CD4-positive, alpha-beta memory T cell (primary cell): ENCODE measurements around the gene INHBE. TPM values are rescaled to one million over a fixed set of nuclear protein-coding genes. Genes with fewer than 3 reads are reported as not detected.

Experiments used
- polyA plus RNA-seq, 2 donors: library from polyadenylated mRNA; unstranded; fragments of 300-500 nt; fragmentation: Illumina TruSeq; gene quantifications; one replicate each; pipeline ENCODE4 v1.2.3, GENCODE V29; 2021
- total RNA-seq, 2 experiments: library from RNA; stranded (reverse); gene quantifications; one replicate each; pipeline ENCODE4 v1.2.3, GENCODE V29; 2021

INHBE gene
- total and polyA plus RNA-seq, 4 experiments from 2014 or later: not detected

Other genes with a start within 250 kb of the INHBE start
- not detected for gene NXPH4, start 238.5 kb upstream of the INHBE start, total RNA-seq
- not detected for gene NXPH4, start 238.5 kb upstream of the INHBE start, polyA plus RNA-seq
- 10 to 100 TPM; 39.8 to 46.1 TPM for gene SHMT2, start 225.6 kb upstream of the INHBE start, total RNA-seq
- 10 to 100 TPM; 42.1 to 44.3 TPM for gene SHMT2, start 225.6 kb upstream of the INHBE start, polyA plus RNA-seq
- gene STAC3, start 204.1 kb upstream of the INHBE start, total RNA-seq: 1 to 10 TPM; 2.7 to 3.0 TPM
- gene STAC3, start 204.1 kb upstream of the INHBE start, polyA plus RNA-seq: under 1 TPM in 1 of 2 donors, not detected in 1; 0.61 TPM
- gene R3HDM2, start 24.3 kb upstream of the INHBE start, total RNA-seq: 100 to 1,000 TPM; 124 to 132 TPM
- 10 to 100 TPM in 1 of 2 donors, 1 to 10 TPM in 1; 3.9 to 19.4 TPM for gene R3HDM2, start 24.3 kb upstream of the INHBE start, polyA plus RNA-seq
- not detected for gene INHBC, start 20.5 kb upstream of the INHBE start, total RNA-seq
- gene INHBC, start 20.5 kb upstream of the INHBE start, polyA plus RNA-seq: not detected
- under 1 TPM; 0.30 to 0.35 TPM for gene GLI1, start 4.5 kb downstream of the INHBE start, total RNA-seq
- not detected for gene GLI1, start 4.5 kb downstream of the INHBE start, polyA plus RNA-seq
- gene ARHGAP9, start 24.6 kb downstream of the INHBE start, total RNA-seq: 100 to 1,000 TPM; 266 to 278 TPM
- 100 to 1,000 TPM; 206 to 216 TPM for gene ARHGAP9, start 24.6 kb downstream of the INHBE start, polyA plus RNA-seq
- gene MARS1, start 32.8 kb downstream of the INHBE start, total RNA-seq: 100 to 1,000 TPM; 224 to 242 TPM
- 100 to 1,000 TPM in 1 of 2 donors, 10 to 100 TPM in 1; 84.8 to 114 TPM for gene MARS1, start 32.8 kb downstream of the INHBE start, polyA plus RNA-seq
- 10 to 100 TPM; 38.5 to 40.8 TPM for gene DDIT3, start 65.2 kb downstream of the INHBE start, total RNA-seq
- gene DDIT3, start 65.2 kb downstream of the INHBE start, polyA plus RNA-seq: 10 to 100 TPM; 15.4 to 22.8 TPM
- 100 to 1,000 TPM in 1 of 2 experiments, 10 to 100 TPM in 1; 97.4 to 103 TPM for gene MBD6, start 67.5 kb downstream of the INHBE start, total RNA-seq
- 1 to 10 TPM in 1 of 2 donors, under 1 TPM in 1; 0.16 to 2.6 TPM for gene MBD6, start 67.5 kb downstream of the INHBE start, polyA plus RNA-seq
- gene DCTN2, start 91.9 kb downstream of the INHBE start, total RNA-seq: 10 to 100 TPM; 69.4 to 70.7 TPM
- 10 to 100 TPM; 67.4 to 86.2 TPM for gene DCTN2, start 91.9 kb downstream of the INHBE start, polyA plus RNA-seq
- gene KIF5A, start 94.7 kb downstream of the INHBE start, total RNA-seq: under 1 TPM; 0.96 to 1.00 TPM
- not detected for gene KIF5A, start 94.7 kb downstream of the INHBE start, polyA plus RNA-seq
- 10 to 100 TPM; 32.4 to 36.0 TPM for gene PIP4K2C, start 135.9 kb downstream of the INHBE start, total RNA-seq
- gene PIP4K2C, start 135.9 kb downstream of the INHBE start, polyA plus RNA-seq: 10 to 100 TPM; 30.4 to 45.0 TPM
- 10 to 100 TPM; 33.8 to 37.1 TPM for gene DTX3, start 149.5 kb downstream of the INHBE start, total RNA-seq
- 1 to 10 TPM; 4.2 to 6.2 TPM for gene DTX3, start 149.5 kb downstream of the INHBE start, polyA plus RNA-seq
- gene ARHGEF25, start 156.1 kb downstream of the INHBE start, total RNA-seq: under 1 TPM; 0.47 to 0.67 TPM
- not detected for gene ARHGEF25, start 156.1 kb downstream of the INHBE start, polyA plus RNA-seq
- not detected for gene B4GALNT1, start 177.9 kb downstream of the INHBE start, total RNA-seq
- not detected for gene B4GALNT1, start 177.9 kb downstream of the INHBE start, polyA plus RNA-seq
- gene OS9, start 238.8 kb downstream of the INHBE start, total RNA-seq: 100 to 1,000 TPM; 189 to 195 TPM
- gene OS9, start 238.8 kb downstream of the INHBE start, polyA plus RNA-seq: 10 to 100 TPM; 56.6 to 73.0 TPM